AG09309 (cell line): ENCODE data around the gene EDN2.

Experiments used
- DNase-seq: peaks from one replicate; pipeline ENCODE4 v3.0.0-alpha.2; 2010; ENCODE audit warnings: low read depth
- H3K4me3 ChIP-seq: 2 replicates; pipeline ENCODE4 v1.5.1; 2011; ENCODE audit warnings: mild to moderate bottlenecking, low read depth, low read length, moderate library complexity; ENCODE audit not compliant: control insufficient read depth
- CTCF ChIP-seq: IDR thresholded peaks from 2 replicates; pipeline ENCODE4 v1.5.1; 2011; ENCODE audit warnings: mild to moderate bottlenecking, low read depth, low read length, inconsistent platforms; ENCODE audit not compliant: insufficient read depth, control insufficient read depth; ENCODE audit errors: missing control alignments

EDN2 gene

GRCh38 chr1:41487126-41488039 is 2.9 kb upstream of the EDN2 start:
- TF ChIP-seq CTCF = no peak
- no peak overlapping the region for H3K4me3 ChIP-seq
- DNase-seq = no peak

GRCh38 chr1:41486371-41487125 is 2.1 kb upstream of the EDN2 start:
- no peak overlapping the region for H3K4me3 ChIP-seq
- no peak for TF ChIP-seq CTCF
- DNase-seq = no peak

GRCh38 chr1:41486053-41486370 is 1.5 kb upstream of the EDN2 start:
- no peak for DNase-seq
- H3K4me3 ChIP-seq = no peak overlapping the region
- TF ChIP-seq CTCF = no peak

GRCh38 chr1:41485605-41486004 is 1.1 kb upstream of the EDN2 start:
- DNase-seq = no peak
- no peak overlapping the region for H3K4me3 ChIP-seq
- TF ChIP-seq CTCF = no peak

GRCh38 chr1:41483960-41484401 is 502 bp downstream of the EDN2 start:
- no peak for DNase-seq
- H3K4me3 ChIP-seq = no peak overlapping the region
- TF ChIP-seq CTCF = no peak

- TF ChIP-seq CTCF = no peak
- no peak overlapping the region for H3K4me3 ChIP-seq
- no peak for DNase-seq
Measured at GRCh38 chr1:41483001-41483850, 1.3 kb downstream of the EDN2 start.
